Vagina (tissue), 2 donors: ENCODE measurements around the gene NACC2.

ENCODE experiments used
- CTCF ChIP-seq, 3 experiments: fragments of 450-650 bp in 2 of 3; fragments of 200-600 bp in 1 of 3; sonication (generic) in 1 of 3; IDR thresholded peaks; one replicate each; pipeline ENCODE4 v1.5.1; 2017 to 2019; ENCODE audit warnings: antibody characterized with exemption in 3 of 3, mild to moderate bottlenecking in 2 of 3, moderate library complexity in 2 of 3
- POLR2A ChIP-seq, 2 donors: fragments of 450-650 bp; IDR thresholded peaks; one replicate each; pipeline ENCODE4 v1.6.1; 2017; ENCODE audit warnings: antibody characterized with exemption in 2 of 2, mild to moderate bottlenecking in 2 of 2, moderate library complexity in 2 of 2
- POLR2AphosphoS5 ChIP-seq, 2 donors: sonication (generic); formaldehyde crosslinking; IDR thresholded peaks; one replicate each; pipeline ENCODE4 v1.9.0; 2017; ENCODE audit warnings: antibody characterized with exemption in 2 of 2, mild to moderate bottlenecking in 2 of 2, low read depth in 1 of 2; ENCODE audit not compliant: insufficient read depth in 1 of 2

GRCh38 chr9:135958485-135958884, 136.6 kb downstream of the NACC2 start:
- no peak for TF ChIP-seq POLR2A (IDR thresholded peaks at IDR 0.05)
- no peak for TF ChIP-seq CTCF (IDR thresholded peaks at IDR 0.05)
- TF ChIP-seq POLR2AphosphoS5 (IDR thresholded peaks at IDR 0.05; ENCODE audit: insufficient read depth in 1 of 2, low read depth in 1 of 2), result no peak
